D721Med (cell line): ENCODE results near the gene ABL1.

Experiments used
- DNase-seq: peaks from one replicate; pipeline ENCODE4 v3.0.0; 2011; ENCODE audit warnings: low spot score; ENCODE audit not compliant: insufficient read length
- FAIRE-seq: peaks from 2 replicates; lab custom pipeline; 2011; peaks lifted over from hg19 to GRCh38; lab: Jason Lieb, UNC
- TF ChIP-seq, protein P1 (sequence below): IDR thresholded peaks from 2 replicates; pipeline ENCODE4 v1.5.1; 2012; ENCODE audit warnings: mild to moderate bottlenecking, control low read depth; ENCODE audit not compliant: insufficient read depth; ENCODE audit errors: missing control alignments

ABL1 gene

GRCh38 chr9:130935648-130936271, 100.7 kb downstream of the ABL1 start:
- FAIRE-seq (no peak), DNase-seq (no peak)
- TF ChIP-seq, protein P1, sequence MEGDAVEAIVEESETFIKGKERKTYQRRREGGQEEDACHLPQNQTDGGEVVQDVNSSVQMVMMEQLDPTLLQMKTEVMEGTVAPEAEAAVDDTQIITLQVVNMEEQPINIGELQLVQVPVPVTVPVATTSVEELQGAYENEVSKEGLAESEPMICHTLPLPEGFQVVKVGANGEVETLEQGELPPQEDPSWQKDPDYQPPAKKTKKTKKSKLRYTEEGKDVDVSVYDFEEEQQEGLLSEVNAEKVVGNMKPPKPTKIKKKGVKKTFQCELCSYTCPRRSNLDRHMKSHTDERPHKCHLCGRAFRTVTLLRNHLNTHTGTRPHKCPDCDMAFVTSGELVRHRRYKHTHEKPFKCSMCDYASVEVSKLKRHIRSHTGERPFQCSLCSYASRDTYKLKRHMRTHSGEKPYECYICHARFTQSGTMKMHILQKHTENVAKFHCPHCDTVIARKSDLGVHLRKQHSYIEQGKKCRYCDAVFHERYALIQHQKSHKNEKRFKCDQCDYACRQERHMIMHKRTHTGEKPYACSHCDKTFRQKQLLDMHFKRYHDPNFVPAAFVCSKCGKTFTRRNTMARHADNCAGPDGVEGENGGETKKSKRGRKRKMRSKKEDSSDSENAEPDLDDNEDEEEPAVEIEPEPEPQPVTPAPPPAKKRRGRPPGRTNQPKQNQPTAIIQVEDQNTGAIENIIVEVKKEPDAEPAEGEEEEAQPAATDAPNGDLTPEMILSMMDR: no peak

DNA sequence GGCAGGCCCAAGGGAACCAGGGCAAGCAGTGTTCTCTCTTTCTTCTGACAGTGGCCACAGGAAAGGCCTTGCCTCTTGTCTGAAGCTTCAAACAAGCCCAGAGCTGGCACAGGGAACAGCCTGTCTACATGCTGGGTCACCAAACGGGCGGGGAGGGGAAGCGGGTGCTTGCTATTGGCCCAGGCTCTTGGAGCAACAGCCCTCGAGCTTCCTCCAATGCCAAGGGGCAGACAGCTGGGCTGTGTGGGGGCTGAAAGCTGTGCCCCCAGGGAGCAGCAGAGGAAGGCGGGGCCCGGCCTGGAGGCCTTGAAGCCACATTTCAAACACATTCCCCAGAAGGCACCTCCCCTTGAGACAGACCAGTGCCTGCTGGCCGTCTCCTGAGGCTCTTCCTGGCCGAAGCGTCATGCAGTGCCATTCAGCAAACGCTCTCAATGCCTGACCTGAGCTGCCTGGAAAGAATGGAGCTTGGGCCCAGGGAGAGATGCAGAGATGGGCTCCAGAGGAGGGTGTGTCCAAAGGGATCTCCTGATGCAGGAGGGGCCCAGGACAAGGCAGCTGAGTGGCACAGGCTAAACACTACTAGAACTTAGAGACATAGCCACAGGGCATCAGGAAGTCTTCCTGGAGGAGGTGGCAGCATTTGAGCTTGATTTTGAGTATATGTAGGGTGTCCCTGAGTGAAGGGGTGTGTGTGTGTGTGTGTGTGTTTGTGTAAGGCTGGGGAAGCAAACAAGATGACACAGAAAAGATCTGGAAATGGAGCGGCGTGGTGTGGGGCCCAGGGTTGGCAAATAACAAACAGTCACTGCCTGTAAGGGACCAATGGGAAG, 101.4 kb downstream of the ABL1 start:
- TF ChIP-seq, protein P1: no peak
- FAIRE-seq (no peak), DNase-seq (no peak)
